LNCAP (cell line): ENCODE results near the gene VOPP1.

Source experiments
- TF ChIP-seq, protein P1 (sequence below): fragments of 450-650 bp; IDR thresholded peaks from 2 replicates; pipeline ENCODE4 v1.5.1; 2017; ENCODE audit warnings: mild to moderate bottlenecking

Gene VOPP1, protein sequence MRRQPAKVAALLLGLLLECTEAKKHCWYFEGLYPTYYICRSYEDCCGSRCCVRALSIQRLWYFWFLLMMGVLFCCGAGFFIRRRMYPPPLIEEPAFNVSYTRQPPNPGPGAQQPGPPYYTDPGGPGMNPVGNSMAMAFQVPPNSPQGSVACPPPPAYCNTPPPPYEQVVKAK

DNA sequence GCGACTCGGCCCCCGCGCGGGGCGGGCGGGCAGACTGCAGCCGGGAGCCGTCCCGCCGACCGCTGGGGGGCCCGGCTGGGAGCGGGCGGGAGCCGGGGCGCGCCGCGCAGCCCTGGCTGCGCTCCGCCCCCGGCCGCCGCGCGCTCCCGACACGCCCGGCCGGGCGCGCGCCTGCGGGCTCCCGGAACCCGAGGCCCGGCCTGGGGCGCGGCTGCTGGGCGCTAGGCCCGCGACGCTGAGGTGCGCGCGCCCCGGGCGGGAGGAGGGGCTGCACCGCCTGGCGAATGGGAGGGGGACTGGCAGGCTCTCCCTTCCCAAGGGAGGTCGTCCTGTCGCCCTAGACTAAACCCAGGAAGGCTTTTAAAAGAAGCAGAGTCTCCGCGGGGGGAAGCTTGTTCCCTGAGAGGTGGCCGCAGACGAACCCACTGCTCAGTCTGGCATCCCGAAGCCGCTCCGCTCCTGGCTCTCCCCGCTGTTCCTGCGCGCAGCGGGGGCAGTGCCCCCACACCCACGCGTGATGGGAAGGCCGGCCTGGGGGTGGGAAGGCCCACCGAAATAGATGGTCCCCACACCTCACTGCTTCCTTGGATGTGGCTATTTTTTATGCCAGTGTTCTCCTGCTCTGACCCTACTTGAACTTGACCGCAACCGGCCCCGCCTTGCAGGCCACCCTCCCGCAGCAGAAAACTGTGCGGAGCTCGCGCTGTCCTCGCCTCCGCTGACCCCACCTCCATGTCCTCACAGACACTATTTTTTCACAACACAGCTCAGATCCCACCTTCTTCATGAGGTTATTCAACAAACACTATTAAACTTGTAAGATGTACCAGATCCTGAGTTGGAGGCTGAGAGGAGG is at the start of gene VOPP1:
Gene VOPP1 (minus strand): TSS at position 125 of the 856 bp plus-strand sequence. CDS start 178 bp downstream, outside the sequence.
- TF ChIP-seq, protein P1, sequence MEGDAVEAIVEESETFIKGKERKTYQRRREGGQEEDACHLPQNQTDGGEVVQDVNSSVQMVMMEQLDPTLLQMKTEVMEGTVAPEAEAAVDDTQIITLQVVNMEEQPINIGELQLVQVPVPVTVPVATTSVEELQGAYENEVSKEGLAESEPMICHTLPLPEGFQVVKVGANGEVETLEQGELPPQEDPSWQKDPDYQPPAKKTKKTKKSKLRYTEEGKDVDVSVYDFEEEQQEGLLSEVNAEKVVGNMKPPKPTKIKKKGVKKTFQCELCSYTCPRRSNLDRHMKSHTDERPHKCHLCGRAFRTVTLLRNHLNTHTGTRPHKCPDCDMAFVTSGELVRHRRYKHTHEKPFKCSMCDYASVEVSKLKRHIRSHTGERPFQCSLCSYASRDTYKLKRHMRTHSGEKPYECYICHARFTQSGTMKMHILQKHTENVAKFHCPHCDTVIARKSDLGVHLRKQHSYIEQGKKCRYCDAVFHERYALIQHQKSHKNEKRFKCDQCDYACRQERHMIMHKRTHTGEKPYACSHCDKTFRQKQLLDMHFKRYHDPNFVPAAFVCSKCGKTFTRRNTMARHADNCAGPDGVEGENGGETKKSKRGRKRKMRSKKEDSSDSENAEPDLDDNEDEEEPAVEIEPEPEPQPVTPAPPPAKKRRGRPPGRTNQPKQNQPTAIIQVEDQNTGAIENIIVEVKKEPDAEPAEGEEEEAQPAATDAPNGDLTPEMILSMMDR: no peak; the same call in 1 of the 2 replicates

DNA sequence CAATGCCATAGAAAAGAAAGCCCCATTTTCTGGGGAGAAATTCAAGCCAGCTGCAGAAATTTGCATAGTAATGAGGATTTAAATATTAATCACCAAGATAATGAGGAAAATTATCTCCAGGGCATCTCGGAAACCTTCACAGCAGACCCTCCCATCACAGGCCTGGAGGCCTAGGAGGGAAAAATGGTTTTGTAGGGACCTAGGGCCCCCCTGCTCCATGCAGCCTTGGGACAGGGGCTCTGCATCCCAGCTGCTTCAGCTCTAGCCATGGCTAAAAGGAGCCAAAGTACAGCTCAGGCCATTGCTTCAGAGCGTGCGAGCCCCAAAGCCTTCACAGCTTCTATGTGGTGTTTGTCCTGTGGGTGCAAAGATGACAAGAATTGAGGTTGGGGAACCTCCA is 46.6 kb upstream of the VOPP1 start:
- TF ChIP-seq, protein P1: no peak

DNA sequence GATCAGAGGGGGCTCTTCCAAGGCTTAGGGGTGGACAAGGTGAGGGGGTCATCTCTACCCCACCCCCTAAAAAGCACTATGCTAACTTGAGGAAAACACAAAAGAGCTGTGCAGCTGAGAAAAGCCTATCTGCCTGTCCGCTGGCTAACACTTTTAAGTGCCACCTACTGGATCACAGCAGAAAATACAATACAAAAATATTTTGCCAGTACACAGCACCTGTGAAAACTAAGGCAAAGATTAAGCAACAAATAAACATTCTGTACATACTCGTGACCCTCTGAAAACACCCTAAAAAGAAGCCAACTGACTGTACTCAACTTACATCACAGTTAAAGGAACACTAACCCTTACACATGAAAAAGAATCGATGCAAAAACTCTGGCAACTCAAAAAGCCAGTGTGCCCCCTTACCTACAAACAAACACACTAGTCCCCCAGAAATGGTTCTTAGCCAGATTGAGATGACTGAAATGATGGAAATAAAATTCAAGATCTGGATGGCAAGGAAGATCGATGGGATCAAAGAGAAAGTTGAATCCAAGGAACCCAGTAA is 25.7 kb upstream of the VOPP1 start:
- TF ChIP-seq, protein P1: peak; percentile 56

DNA sequence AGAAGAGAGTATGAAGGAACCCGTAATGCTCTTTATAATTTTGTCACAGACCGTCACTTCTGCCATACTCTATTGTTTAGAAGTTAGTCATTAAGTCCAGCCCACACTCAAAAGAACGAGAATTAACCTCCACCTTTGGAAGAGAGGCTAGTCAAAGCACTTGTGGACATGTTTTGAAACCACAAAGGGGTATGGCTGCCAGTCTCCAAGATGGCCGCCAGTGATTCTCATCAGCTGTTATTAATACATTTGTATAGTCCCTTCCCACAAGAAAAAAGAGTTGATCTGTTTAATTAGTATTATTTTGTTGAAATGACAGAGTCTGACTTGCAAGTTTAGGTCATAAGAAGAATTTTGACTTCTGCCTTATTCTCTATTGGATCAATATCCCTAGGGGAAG is 23.2 kb upstream of the VOPP1 start:
- TF ChIP-seq, protein P1: no peak

DNA sequence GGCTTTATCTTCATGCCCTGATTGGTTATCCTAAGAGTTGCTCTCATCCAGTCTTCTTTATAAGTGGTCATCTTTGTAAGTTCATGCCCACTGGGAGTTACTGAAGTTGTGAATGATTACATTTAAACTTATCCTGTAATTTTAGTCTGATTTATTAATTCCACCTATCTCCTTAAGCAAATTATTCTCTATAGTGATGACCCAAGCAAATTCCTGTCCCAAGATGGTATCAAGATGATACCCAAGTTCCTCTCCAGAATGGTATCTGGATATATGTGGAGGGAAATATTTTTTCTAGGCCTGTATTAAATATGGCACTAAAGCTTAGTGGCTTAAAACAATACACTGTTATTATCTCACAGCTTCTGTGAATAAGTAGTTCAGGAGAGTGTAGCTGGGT is 22.6 kb upstream of the VOPP1 start:
- TF ChIP-seq, protein P1: no peak

DNA sequence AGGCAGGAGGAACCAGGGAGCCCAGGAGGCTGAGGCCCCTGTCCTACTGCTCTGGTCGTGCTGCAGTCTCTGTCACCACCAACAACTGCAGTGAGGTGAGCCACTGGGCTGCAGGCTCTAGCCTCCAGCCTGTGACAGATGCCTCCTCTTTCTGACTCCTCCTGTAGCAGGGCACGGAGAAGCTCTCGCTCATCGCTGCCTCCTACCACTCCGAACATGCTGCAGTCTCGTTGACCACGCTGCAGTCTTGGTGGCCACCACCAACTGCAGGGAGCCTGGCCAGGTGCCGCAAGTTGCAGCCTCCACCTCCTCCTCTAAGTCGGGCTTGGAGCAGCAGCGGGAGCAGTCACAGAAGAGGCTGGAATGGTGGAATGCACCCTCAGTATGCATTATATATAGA is 22.1 kb upstream of the VOPP1 start:
- TF ChIP-seq, protein P1: no peak

DNA sequence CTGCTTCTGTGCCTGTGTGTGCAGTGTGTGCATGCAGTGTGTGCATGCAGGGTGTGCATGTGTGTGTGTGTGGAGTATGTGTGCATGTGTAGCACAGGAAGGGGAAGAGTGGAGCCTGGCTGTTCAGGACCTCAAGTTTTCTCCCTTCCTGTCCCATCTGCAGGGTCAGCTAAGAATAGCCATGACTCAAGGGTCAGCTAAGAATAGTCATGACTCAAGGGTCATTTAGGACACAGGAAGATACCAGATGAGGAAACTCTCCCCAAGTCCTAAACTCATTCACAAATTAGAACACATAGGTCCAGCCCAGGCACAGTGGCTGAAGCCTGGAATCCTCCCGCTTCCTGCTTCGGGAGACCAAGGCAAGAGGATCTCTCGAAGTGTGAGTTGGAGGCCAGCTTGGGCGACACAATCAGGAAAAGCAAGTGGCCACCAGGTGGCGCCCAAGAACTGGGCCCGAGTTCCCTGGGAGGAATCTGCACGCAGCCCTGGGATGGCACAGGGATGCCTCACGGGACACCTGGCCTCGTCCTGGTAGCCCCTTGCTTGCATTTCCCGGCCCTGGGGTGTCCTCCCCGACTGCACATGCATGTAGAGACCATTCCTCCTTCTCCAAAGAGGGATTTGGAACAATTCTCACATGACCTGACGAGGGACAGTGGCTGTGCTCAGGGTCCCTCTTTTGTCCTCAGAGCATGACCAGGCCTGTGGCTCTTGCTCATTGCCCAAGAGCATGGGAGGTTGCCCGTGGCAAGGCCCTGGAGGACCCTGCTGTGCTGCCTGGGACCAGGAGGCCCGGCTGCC is 21.4 kb upstream of the VOPP1 start:
- TF ChIP-seq, protein P1: peak; percentile 88
